ENCODE data around the gene CTBP2.
A peak's percentile ranks its signal among the peaks of the same experiment; 100 is the strongest.
"Not testable (repeated sequence)": the region's sequence is repeated elsewhere in the genome, so short reads cannot be mapped to it uniquely, and the experiment has no call there.

CTBP2 gene

DNA sequence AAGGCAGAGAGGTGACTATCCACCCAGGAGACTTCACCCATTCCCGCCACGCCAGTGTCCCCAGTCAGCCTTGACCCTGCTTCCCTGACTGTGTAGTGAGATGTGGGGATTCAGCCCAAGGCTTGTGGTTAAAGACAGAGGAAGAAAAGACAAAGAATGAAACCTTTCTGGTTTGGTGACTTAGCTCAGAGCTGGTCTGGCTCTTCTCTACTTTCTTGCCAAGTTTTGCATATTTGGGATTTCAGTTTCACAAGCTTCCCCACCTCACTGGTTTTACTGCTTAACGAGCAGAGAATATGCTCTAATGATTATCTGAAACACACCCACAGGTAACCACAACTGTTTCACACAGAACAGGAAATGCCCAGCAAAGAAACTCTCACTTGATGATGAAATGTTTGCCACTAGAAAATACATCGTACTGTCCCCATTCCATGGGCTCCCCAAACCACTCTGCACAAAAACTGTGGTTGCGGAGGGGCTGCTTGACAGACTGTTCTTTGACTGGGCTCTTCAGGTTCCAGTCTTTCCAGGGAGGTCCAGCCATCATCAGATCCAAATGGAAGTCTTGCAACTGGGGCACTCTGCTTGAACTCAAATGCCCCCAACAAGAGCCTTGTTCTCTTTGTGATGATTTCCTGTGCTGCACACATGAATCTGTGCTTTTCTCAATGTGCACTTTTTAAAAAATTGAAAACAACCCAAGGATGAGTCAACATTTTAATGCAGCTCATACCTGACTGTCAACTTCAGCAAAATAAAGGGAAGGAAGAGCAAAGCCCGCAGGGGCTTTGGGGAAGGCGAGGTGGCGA lies 95.5 kb downstream of the CTBP2 start:
- DNase-seq (ENCODE audit: low read depth, low spot score) = peak; percentile 90

DNA sequence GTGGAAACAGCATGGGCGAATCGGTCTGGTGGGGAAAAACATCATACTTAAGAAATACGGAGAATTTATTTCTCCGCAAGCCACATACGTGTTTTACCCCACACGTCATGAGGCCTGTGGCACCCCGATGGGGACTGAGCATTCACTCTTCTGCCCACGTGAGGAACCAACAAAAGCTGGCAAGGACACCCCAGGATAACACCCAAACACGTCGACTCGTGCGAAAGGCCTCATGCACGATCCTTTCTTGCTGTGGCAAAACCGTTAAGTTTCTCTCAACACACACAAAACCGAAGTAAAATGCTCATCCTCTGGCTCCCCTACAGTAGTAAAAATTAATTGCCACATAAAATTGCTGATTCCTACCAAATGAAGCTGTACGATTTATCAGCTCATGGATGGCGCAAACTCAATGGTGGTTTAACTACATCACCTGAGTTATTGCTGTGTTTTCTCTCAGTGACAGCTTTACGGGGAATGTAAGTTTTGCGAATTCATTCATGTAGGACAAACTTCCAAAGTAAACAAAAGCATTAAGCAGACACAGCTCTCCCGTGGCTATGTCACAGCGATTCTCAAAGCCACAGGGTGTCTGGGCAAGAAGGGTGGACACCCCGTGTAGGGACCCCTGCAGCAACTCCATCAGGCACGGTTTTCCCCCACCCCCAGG lies 97.0 kb downstream of the CTBP2 start:
- no peak for DNase-seq (ENCODE audit: low read depth, low spot score)

DNA sequence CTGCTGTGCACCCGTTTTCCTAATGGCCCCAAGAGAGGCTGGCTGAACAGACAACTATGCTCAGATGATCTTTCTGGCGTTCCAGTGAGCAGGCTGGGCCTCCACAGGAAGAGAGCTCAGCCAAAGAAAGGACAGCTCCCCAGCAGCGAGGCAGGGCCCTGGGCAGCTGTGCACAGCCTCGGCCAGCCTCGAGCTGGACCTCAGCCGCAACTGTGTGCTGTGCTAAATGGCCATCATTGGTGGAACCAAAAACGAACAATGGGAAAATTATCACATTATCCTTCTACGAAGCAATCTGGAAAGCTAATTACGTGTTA lies 97.5 kb downstream of the CTBP2 start:
- DNase-seq (ENCODE audit: low read depth, low spot score) = no peak

DNA sequence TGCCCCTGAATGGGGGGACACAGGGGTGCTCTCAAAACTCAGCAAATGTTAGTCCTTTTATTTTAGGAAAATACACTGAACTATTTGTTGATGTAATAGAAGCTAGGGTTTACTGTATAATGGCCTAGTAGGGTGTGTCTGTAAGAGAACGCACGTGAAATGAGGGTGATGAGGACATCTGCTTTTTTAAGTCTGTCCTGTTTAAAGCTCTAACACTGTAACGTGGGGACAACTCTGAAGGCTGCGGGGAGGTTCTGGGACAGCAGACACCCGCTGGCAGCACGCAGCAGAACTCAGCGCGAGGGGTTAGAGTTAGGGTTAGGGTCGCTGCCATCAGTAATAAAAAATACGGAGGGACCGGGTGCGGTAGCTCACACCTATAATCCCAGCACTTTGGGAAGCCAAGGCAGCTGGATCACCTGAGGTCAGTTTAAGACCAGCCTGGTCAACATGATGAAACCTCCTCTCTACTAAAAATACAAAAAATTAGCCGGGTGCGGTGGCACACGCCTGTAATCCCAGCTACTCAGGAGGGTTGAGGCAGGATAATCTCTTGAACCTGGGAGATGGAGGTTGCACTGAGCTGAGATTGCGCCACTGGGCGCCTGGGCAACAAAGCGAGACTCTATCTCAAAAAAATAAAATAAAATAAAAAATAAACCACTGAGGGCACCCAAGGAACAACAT lies 98.0 kb downstream of the CTBP2 start:
- no peak for DNase-seq (ENCODE audit: low read depth, low spot score)

DNA sequence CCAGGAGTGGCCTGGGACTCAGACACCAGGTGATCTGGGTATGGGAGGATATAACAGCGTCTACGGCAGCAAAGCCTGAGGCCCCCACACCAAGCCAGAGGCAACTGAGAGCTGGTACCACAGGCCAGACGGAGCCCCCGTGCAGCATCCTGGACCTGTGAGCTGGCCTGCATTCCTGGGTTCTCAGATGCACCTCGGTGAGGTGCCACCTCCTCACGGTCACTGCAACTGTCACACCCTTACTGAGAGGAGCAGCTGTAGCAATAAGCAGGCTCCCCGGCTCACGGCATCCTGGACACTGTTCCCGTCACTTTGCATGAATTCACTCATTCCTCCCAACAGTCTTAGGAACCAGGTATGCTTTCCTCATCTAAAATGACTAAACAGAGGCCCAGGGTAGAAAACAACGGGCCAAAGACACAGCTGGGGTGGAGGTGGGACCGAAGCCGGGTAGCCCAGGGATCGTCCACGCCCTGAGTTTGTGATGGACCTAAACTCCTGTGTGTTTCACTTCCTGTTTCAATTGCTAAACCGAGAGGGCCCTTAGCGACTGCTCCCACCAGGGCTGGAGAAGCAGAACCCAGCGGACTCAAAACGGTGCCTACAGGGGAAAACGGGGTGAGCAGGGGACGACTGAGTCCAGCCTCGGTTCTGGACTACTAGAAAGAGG lies 98.7 kb downstream of the CTBP2 start:
- no peak for DNase-seq (ENCODE audit: low read depth, low spot score)

DNA sequence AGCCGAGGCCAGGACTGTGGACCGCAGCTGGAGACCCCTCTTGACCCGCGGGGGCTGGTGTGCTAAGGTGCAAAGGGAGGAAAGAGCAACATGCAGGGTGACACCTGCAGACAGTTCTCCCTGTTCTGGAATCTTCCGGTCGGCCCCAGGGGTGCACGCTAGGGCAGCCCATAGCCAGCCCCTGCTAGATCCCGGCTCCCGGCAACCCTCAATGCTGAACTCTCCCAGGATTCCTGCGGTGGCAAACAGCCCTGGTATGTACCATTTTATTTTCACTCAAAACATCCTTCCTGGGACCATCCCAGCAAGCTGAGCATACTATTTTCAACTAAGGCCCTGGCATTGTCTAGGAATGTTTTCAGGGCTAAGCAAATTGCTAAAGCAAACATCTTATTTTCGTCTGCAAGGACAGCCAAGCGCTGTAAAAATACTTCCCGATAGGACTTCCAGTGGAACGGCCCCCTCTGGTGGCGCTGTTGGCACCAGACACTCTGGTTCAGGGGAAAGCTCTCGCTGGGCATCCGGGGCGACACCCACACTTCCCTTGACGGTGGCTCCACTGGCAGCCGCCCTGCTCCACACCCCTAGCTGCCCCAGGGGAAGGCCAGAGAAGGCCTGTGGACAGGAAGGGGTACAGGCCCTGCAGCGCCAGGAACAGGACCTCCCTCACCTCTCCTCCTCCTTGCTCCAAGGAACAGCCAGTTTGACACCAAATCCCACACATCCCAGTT lies 99.4 kb downstream of the CTBP2 start:
- DNase-seq (ENCODE audit: low read depth, low spot score) = peak; percentile 92

DNA sequence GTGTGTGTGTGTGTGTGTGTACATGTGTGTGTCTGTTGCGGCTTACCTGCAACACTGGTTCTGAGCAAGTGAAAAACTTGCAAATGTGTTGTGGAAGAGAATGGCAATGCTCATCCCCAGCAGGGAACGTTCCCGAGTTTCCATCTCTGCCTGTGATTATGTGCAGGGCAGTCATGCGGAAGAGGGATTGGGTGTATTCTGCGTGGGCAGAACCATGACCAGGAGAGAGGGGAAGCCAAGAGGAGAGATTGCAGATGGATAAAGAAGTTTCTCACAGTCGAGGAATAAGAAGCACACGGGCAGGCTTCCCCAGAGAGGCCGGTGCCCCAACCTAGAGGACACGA lies 99.9 kb downstream of the CTBP2 start:
- peak; percentile 79 for DNase-seq (ENCODE audit: low read depth, low spot score)

DNA sequence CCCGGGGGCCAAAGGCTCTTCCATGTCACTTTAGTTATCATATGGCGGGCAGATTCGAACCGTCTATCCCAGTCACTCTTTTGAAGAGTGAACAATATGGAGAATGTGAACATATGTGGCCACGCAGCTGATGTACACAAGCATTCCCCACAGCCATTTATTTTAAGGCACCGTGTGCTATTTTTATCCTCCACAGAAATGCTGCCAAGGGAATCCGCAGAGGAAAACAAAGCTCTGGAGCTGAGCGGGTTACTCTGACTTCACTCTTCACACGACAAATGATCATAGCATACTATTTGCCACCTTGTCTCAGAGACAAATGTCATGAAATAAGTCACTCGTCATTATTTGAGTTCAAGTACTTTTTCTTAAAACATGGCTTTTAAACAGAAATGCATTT lies 100.3 kb downstream of the CTBP2 start:
- DNase-seq (ENCODE audit: low read depth, low spot score) = peak; percentile 76

DNA sequence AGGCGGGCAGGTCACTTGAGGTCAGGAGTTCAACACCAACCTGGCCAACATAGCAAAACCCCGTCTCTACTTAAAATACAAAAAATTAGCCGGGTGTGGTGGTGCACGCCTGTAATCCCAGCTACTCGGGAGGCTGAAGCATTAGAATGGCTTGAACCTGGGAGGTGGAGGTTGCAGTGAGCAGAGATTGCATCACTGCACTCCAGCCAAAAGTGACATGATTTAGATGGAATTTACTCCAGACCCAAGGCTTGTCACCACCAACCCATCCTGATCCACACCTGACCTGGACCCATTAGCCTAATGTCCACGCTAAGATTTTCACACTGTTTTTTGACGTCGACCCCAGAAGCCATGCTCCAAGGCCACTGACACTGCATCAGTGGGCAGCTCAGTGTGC lies 101.0 kb downstream of the CTBP2 start:
- DNase-seq (ENCODE audit: low read depth, low spot score) = not testable (repeated sequence)

DNA sequence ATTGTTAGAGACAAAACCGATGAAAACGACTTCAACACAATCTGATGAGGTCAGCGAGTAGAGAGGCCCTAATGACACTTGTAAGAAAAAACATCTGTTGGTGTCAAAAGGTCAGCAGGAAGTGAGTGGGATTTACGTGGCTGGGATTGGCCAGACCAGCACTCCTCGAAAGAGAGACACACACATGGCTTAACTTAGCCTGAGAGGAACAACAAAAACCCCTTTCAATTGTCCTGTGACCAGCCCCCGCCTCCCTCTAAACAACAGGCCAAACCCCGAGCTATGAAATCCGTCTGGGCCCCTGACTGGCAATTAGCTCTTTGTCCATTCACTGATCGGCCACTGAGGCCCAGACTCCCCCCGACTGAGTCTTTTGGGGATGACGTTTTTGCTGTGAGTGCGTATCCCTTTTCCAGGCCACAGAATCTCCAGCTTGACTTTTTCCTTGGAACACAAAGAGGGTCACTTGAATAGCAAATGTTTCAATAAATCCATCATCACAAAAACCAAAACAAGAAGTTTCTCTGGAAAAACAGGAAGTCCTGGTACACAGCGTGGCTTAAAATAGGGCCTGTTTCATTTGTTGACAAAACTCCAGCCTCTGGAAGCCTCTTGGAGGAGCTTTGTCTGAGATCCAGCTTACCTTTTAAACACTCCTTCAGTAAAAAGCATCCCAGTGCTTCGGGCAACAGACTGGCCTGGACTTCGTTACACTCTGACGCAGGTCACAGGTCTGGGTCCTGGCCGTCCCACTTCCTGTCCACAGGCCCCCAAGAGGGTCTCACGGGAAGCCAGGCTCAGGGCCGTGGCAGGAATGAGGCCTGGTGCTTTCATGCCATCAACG lies 103.0 kb downstream of the CTBP2 start:
- peak; percentile 82 for DNase-seq (ENCODE audit: low read depth, low spot score)

DNA sequence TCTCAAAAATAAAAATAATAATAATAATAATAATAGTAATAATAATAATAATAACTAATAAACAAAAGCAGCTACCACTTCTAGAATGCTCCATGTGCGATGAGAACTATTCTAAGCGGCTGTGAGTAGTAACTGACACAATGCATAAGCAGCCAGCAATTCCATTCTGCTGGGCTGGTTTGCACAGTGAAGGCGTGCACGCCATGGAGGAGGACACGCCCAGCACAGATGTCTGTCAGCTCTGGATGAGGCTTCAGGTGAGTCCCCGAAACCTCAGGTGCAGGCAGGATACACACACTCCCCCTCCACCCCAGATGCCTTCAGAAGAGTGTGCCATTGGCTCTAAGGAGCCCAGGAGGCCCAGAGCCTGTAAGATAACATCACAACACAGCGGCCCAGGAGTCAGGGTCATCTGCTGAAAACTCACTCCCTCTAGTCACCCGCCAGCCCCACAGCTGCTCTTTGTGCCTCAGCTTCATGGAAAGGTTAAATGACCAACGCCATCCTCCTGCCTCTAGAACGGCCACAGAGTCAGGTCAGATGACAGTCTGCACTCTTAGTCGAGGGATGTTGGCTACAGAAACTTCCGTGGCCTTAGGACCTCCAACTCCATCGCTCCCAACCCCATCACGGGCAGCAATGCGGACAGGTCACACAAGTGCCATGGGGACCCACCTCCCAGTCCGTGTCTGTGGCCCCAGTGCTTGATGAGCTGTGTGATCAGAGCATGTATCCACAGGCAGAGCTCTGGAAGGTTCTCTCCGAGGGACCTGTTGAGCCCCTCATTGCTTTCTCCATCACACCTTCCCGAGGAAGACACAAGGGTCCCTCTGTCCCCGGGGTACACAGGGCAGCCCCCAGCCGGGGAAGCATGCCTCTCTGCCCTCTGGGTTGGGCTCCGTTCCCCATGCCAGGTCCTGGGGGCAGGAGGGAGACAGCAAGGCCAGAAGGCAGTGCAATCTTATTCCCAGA lies 103.9 kb downstream of the CTBP2 start:
- no peak for DNase-seq (ENCODE audit: low read depth, low spot score)

DNA sequence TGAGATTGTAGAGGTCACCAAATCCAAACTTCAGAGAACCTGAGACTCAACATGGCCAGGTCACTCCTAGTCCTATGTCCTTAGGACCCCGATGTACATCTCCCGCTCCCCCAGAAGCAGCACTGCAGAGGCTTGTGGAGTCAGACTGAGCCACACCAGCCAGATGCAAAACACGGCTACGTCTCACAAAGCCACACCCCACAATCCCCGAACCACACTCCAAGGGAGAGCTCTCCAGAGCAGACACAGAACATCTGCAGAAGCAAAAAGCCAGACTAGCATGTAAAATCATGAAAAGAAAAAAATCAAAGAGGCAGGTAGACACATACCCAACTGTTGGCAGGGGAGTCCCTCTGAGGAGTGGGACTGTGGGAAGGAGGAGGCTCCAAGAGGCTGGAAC lies 104.9 kb downstream of the CTBP2 start:
- DNase-seq (ENCODE audit: low read depth, low spot score) = no peak

DNA sequence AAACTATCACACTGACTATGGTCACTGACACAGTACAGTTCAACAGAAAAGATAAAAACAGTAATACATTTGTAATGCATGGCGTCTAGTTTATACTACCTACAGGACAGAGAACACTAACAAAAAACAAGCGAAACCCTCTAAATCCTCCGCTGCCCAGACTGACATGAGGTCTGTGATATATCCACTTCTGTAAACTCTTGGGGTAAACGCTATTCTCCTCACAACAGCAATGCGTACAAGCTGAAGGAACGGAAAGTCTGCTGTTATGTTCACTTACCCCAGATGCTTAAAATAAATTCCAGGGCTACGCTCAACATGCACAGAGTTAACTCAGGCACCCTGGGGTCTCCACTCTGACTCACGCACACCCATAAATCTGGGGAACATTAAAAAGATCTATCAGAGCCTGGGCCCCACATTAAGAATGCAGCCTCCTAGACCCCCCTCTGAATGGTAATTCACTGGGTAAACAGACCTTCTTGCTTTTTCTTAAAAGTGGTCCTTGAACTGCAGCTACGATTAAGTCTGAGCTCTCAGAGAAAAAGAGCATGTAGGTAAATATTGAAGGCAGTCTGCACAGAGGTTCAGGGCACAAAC lies 105.6 kb downstream of the CTBP2 start:
- DNase-seq (ENCODE audit: low read depth, low spot score) = no peak

DNA sequence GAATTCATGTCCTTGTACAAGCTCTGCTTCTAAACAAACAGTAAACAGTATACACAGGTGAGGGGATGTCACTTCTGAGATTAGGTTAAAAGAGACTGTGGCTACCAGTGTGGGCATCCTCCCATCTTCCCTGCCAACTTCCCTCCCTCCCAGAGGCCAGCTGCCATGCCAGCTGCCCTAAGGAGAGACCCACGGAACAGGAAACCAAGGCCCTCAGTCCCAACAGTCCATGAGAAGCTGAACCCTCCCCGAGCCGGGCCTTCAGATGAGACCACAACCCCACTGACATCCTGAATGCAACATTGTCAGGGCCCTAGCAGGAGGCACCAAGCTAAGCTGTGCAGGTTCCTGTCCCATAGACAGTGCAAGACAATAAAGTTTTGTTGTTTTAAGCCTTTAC lies 106.1 kb downstream of the CTBP2 start:
- DNase-seq (ENCODE audit: low read depth, low spot score) = no peak

DNA sequence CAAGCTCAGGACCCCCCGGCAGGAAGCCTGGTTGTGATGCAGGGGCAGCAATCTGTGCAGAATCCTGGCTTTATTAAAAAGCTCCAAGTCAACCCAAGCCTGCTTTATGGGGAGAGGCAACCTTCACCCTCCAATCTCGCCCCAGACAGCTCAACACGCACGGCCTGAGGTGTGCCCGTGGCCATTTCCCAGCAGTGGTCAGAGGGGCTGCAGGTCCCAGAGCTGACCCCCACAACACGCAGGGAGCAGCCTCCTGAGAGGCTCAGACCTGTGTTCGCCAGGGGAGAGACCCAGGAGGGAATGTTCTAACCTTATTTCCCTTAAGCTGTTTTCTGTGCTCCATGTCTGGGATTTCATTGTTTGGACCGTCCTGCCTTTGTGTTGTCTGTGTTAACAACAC lies 108.2 kb downstream of the CTBP2 start:
- no peak for DNase-seq (ENCODE audit: low read depth, low spot score)

DNA sequence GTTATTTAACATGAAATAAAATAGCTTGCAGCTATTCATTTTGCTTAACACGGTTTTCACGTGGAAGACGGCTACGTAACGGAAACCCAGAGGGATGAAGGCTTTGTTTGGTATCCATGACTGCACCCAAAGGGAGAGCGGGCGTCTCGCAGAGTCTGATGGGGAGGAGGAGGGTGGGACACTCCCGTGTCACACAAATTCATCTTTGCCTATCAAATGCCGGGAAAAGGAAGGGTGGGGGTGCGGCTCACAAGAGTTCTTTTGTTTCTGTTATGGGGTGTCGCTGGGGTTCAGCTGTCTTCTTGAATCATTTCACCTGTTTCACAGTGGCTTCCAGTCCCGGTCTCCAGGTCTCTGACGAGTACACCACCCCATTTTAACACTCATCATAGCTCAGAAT lies 110.0 kb downstream of the CTBP2 start:
- no peak for DNase-seq (ENCODE audit: low read depth, low spot score)

DNA sequence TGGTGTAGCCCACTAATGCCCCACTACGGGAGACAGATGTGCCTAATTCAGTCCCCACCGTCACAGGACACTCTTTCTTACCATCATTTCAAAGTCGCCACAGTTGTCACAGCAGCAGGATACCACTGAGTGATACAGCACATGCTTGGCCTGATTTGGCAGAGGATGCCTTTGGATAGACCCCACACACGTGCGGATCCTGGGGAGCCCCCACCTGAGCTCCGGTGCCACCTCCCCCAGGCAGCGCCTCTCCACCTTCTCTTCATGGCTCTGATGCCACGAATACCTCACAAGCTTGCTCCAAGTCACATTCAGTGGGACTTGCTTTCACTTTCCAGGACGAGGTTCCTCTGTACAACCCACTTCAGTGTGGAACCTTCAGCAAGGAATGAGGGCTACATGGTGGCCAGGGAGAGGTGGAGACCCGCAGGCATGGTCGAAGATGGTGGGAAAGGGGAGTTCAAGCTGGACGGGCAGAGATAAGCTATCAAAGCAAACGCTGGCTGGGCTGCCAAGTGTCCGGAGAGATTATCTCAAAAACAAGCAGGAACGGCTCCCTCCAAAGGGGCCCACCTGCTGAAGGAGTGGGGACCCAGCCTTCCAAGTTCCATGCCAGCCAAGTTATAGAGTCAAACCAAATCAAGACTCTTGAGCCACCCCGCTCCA lies 111.0 kb downstream of the CTBP2 start:
- DNase-seq (ENCODE audit: low read depth, low spot score) = no peak

DNA sequence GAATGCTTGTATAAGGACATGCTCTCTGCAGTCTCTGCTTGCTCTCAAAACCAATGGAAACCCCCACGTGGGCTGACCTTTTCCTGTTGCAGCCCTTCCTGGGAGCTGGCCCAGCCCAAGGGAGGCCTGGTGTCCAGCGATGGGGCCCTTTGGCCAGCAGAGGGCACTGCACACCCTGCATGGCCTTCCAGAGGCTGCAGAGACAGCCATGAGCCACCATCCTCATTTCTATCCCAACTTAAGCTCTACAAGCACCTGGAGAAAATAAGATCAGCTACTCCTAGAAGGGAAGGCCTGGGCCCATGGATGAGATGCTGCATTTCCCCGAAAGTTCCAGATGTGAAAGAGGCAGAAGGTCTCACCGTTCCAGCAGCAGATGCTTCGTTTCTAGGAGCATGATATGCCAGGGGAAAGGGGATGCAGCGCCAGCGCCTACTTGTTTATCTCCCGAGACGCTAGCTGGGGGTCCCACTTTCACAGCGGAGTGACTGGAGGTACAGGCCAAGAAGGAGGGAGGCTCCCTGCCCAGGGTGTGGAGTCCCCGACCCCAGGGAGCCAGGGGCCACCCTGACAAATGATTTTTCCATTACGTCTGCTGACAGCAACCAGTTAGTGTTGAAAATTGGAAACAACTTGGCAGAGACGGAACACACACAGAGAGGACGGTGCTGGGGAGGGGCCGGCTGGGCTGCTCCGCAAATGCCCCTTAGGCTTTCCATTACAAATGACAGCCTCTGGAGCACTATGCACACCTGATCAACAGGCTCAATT lies 112.1 kb downstream of the CTBP2 start:
- DNase-seq (ENCODE audit: low read depth, low spot score) = peak; percentile 94
